NB4 (cell line): ENCODE results near the gene SNAI3.
A peak's percentile ranks its signal among the peaks of the same experiment; 100 is the strongest.

Experiments
- DNase-seq: peaks from one replicate; pipeline ENCODE4 v3.0.0; 2010; ENCODE audit warnings: low read depth
- H3K4me3 ChIP-seq: one replicate; pipeline ENCODE4 v1.5.1; 2011; ENCODE audit warnings: mild to moderate bottlenecking, low read depth, low read length, moderate library complexity
- MYC ChIP-seq: IDR thresholded peaks from 2 replicates; pipeline ENCODE4 v1.6.1; 2011; ENCODE audit warnings: low read depth, low read length
- POLR2A ChIP-seq: IDR thresholded peaks from 2 replicates; pipeline ENCODE4 v1.6.1; 2011; ENCODE audit warnings: mild to moderate bottlenecking; ENCODE audit not compliant: insufficient read length; ENCODE audit errors: extremely low read depth
- TF ChIP-seq, protein P1 (sequence below): IDR thresholded peaks from 2 replicates; pipeline ENCODE4 v1.6.1; 2011; ENCODE audit warnings: low read depth, low read length
- TF ChIP-seq, protein P2 (sequence below): IDR thresholded peaks from one replicate; pipeline ENCODE4 v1.5.1; 2012; ENCODE audit warnings: low read depth, low read length

Gene SNAI3

DNA sequence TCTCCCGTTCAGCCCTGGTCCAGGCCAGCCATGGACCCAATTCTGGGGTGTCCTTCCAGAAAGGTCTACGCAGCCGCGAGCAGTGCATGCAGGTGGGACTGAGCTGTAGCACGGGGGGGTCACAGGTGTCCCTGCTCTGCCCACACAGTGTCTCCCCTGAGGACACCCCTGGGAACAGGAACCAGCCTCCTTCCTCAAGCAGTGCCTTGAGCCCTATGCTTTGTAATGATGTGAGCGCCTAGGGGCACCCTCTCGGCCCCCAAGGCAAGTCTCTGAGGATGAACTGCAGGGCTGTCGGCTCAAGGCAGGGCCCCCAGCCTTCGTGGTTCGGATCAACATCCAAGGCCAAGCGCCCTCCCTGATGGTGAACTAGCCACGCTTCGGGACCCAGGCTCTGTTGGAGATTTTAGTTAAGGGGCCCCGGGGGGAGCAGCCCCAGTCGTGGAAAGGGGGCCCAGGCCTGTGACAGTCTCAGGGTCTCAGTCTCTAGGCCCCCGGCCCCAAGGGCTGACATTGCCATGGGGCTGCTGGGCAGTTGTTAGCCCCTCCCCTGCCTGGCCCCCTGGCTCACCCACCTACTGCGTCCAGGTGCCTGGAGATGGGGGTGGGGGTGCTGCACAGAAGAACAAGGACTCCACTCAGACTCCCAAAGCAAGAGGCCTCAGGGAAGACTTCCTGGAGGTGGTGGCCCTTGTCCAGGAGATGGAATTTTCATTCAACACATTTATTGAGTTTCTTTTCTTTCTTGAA is 45.6 kb downstream of the SNAI3 start:
- TF ChIP-seq, protein P1, sequence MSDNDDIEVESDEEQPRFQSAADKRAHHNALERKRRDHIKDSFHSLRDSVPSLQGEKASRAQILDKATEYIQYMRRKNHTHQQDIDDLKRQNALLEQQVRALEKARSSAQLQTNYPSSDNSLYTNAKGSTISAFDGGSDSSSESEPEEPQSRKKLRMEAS, result no peak
- TF ChIP-seq POLR2A (peak; percentile 17), MYC (no peak)
- TF ChIP-seq, protein P2, sequence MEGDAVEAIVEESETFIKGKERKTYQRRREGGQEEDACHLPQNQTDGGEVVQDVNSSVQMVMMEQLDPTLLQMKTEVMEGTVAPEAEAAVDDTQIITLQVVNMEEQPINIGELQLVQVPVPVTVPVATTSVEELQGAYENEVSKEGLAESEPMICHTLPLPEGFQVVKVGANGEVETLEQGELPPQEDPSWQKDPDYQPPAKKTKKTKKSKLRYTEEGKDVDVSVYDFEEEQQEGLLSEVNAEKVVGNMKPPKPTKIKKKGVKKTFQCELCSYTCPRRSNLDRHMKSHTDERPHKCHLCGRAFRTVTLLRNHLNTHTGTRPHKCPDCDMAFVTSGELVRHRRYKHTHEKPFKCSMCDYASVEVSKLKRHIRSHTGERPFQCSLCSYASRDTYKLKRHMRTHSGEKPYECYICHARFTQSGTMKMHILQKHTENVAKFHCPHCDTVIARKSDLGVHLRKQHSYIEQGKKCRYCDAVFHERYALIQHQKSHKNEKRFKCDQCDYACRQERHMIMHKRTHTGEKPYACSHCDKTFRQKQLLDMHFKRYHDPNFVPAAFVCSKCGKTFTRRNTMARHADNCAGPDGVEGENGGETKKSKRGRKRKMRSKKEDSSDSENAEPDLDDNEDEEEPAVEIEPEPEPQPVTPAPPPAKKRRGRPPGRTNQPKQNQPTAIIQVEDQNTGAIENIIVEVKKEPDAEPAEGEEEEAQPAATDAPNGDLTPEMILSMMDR, result no peak
- DNase-seq, result peak; percentile 54
- no peak overlapping the region for H3K4me3 ChIP-seq

DNA sequence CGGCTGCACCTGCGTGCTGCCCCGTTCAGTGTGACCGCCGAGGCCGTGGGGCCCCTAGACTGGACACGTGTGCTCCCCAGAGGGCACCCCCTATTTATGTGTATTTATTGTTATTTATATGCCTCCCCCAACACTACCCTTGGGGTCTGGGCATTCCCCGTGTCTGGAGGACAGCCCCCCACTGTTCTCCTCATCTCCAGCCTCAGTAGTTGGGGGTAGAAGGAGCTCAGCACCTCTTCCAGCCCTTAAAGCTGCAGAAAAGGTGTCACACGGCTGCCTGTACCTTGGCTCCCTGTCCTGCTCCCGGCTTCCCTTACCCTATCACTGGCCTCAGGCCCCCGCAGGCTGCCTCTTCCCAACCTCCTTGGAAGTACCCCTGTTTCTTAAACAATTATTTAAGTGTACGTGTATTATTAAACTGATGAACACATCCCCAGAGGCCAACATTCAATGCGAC is 46.2 kb downstream of the SNAI3 start:
- no peak for TF ChIP-seq MYC
- TF ChIP-seq, protein P2, result no peak
- H3K4me3 ChIP-seq, result no peak overlapping the region
- DNase-seq, result no peak

DNA sequence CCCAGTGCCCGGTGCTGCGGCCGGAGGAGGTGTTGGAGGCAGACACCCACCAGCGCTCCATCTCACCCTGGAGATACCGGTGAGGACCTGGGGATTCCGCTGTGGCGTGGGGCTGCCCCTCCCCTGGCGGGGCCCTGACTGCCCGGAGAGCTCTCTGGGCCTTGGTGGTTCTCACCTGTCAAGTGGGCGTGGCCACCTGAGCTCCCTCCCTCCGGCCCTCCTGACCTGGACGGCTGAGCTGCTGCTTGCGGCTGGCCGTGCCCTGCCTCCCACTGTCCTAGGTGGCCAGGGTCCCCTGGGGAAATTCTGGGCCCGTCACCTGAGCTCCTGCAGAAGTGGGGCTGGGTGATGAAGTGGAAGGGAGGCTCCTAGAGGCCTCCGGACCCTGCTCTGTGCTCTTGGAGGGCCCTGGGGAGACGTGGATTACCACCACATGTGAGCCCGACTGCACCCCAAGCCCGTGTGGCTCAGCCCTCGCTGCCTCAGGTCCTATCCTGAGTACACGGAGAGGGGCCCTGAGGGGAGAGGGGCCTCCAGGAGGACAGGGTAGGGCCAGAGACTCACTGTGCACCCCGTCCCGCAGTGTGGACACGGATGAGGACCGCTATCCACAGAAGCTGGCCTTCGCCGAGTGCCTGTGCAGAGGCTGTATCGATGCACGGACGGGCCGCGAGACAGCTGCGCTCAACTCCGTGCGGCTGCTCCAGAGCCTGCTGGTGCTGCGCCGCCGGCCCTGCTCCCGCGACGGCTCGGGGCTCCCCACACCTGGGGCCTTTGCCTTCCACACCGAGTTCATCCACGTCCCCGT is 46.9 kb downstream of the SNAI3 start:
- no peak overlapping the region for H3K4me3 ChIP-seq

DNA sequence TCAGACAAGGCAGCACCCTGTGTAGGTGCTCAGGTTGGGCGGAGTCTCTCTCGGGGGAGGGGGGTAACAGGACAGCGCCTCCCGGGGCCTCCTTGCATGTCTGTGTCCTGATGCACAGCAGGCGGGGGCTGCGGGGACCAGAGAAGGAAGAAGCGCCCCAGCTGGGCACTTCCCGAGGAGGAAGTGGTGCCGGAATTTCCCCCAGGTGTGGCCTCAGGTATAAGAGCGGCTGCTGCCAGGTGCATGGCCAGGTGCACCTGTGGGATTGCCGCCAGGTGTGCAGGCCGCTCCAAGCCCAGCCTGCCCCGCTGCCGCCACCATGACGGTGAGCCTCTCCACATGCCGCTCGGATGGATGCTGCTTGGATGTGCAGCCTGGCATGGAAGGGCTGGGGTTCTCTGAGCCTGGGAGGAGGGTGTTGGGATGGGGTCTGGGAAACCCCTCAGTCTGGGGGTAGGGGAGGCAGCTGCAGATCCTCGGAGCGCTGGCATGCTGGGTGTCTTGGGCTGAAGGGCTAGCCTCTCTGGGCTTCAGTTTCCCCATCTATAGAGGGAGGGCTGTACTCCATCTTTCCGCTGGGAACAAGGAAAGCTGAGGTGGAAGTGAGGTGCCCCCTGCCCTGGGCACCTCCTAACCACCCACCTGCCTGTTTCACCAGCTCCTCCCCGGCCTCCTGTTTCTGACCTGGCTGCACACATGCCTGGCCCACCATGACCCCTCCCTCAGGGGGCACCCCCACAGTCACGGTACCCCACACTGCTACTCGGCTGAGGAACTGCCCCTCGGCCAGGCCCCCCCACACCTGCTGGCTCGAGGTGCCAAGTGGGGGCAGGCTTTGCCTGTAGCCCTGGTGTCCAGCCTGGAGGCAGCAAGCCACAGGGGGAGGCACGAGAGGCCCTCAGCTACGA is 47.7 kb downstream of the SNAI3 start, which contains the start of gene IL17C:
Gene IL17C, plus strand, starts transcription at position 250 of the 908 bp plus-strand sequence. Its CDS starts 70 bp downstream, at position 320.
- no peak within 1 kb of the TSS for H3K4me3 ChIP-seq
- DNase-seq, result no peak
- TF ChIP-seq, protein P2, result no peak
- TF ChIP-seq POLR2A (no peak), MYC (no peak)
- TF ChIP-seq, protein P1, result no peak

More for the DNA sequence above, 46.9 kb downstream of the SNAI3 start:
- no peak for TF ChIP-seq MYC
- TF ChIP-seq POLR2A, result no peak
- TF ChIP-seq, protein P1, result no peak
- TF ChIP-seq, protein P2, result no peak
- peak; percentile 34 for DNase-seq

DNA sequence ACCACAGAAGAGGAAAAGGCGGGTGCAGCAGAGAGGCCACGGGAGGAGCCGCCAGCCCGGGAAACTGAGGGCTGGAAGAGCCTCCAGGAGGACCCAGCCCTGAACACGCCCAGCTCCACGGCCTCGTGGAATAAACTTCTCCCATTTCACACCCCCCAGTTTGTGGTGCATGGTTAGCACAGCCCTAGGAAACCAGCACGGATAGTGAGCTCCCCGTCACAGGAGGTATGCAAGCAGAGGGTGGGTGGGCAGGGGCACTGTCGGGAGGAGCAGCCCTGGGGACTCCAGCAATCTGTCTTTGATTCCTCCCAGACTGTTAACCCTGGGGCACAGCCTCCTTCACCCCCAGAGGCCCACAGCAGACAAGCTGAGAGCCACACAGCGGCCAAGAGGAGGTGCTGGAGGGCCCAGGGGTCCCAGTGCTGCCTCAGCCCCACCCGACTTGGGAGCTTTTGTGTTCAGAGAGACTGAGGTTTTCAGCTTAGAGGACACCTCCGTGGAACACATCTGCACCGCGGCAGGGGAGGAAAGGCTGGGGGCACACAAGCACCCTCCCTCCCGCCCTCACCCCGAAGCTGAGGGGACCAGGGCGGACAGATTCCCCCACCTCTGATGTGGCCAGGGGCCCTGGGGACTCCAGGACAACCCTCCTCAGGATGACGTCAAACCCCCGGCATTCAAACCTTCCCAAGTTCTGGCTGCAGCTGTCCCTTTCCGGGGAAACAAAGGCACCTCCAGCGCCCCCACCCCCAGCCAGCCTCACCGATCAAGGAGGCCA is 49.6 kb downstream of the SNAI3 start:
- no peak for TF ChIP-seq MYC
- TF ChIP-seq, protein P2, result peak; percentile 3
- no peak for DNase-seq
- no peak overlapping the region for H3K4me3 ChIP-seq
